ENCODE measurements around the gene CD72.

GRCh38 chr9:35577486-35577885, 40.7 kb downstream of the CD72 start:
- no peak for TF ChIP-seq RARB (CRISPR knock-in tag; IDR thresholded peaks at IDR 0.05)
- TF ChIP-seq CSDC2 (CRISPR knock-in tag; IDR thresholded peaks at IDR 0.05), result no peak
- no peak for TF ChIP-seq TCF4 (CRISPR knock-in tag; IDR thresholded peaks at IDR 0.05; ENCODE audit: borderline replicate concordance)
- TF ChIP-seq BACH2 (CRISPR knock-in tag; IDR thresholded peaks at IDR 0.05; ENCODE audit: borderline replicate concordance), result no peak
- TF ChIP-seq PATZ1 (CRISPR knock-in tag; IDR thresholded peaks at IDR 0.05; ENCODE audit: borderline replicate concordance), result no peak
- TF ChIP-seq CREB5 (CRISPR knock-in tag; IDR thresholded peaks at IDR 0.05; ENCODE audit: low read depth), result no peak
- no peak for TF ChIP-seq ARNTL (CRISPR knock-in tag; IDR thresholded peaks at IDR 0.05; ENCODE audit: borderline replicate concordance, low read depth)
- TF ChIP-seq ZNF70 (CRISPR knock-in tag; IDR thresholded peaks at IDR 0.05), result no peak
- no peak for TF ChIP-seq GLIS3 (CRISPR knock-in tag; IDR thresholded peaks at IDR 0.05)
- TF ChIP-seq OSR1 (CRISPR knock-in tag; IDR thresholded peaks at IDR 0.05), result no peak
- TF ChIP-seq POU6F1 (CRISPR knock-in tag; IDR thresholded peaks at IDR 0.05; ENCODE audit: borderline replicate concordance, low read depth), result no peak
- no peak for TF ChIP-seq ZFP3 (CRISPR knock-in tag; IDR thresholded peaks at IDR 0.05)
- TF ChIP-seq ZC3H10 (CRISPR knock-in tag; IDR thresholded peaks at IDR 0.05), result no peak

All from SK-N-SH treated with all-trans-retinoic acid at 6 μM for 48 hours (cell line).